HG03575 (cell line): Measurements from ENCODE around the gene CCDC141.
"Not testable (repeated sequence)": the region's sequence is repeated elsewhere in the genome, so short reads cannot be mapped to it uniquely, and the experiment has no call there.

Source experiments
- ATAC-seq: cut with Tn5 transposase; IDR thresholded peaks from one replicate; pipeline ENCODE4 v1.9.1; 2021; ENCODE audit not compliant: unreplicated experiment, insufficient number of reproducible peaks, low FRiP score; ENCODE audit errors: extremely low read depth

CCDC141 gene, protein sequence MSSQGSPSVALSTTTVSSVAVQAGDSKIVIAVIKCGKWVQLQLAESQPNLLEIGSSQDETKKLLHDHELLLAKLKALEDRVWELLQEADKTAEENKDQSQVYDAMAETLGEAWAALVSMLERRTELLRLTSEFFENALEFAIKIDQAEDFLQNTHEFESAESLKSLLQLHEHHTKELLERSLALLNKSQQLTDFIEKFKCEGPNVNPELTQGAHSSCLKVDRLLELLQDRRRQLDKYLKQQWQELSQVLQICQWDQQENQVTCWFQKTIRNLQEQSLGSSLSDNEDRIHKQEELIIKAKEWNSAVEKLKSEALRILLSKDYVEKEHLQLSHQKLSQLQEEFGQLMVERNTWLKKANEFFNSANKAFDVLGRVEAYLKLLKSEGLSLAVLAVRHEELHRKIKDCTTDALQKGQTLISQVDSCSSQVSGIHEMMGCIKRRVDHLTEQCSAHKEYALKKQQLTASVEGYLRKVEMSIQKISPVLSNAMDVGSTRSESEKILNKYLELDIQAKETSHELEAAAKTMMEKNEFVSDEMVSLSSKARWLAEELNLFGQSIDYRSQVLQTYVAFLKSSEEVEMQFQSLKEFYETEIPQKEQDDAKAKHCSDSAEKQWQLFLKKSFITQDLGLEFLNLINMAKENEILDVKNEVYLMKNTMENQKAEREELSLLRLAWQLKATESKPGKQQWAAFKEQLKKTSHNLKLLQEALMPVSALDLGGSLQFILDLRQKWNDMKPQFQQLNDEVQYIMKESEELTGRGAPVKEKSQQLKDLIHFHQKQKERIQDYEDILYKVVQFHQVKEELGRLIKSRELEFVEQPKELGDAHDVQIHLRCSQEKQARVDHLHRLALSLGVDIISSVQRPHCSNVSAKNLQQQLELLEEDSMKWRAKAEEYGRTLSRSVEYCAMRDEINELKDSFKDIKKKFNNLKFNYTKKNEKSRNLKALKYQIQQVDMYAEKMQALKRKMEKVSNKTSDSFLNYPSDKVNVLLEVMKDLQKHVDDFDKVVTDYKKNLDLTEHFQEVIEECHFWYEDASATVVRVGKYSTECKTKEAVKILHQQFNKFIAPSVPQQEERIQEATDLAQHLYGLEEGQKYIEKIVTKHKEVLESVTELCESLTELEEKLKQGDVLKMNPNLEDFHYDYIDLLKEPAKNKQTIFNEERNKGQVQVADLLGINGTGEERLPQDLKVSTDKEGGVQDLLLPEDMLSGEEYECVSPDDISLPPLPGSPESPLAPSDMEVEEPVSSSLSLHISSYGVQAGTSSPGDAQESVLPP (N-terminal part only)

DNA sequence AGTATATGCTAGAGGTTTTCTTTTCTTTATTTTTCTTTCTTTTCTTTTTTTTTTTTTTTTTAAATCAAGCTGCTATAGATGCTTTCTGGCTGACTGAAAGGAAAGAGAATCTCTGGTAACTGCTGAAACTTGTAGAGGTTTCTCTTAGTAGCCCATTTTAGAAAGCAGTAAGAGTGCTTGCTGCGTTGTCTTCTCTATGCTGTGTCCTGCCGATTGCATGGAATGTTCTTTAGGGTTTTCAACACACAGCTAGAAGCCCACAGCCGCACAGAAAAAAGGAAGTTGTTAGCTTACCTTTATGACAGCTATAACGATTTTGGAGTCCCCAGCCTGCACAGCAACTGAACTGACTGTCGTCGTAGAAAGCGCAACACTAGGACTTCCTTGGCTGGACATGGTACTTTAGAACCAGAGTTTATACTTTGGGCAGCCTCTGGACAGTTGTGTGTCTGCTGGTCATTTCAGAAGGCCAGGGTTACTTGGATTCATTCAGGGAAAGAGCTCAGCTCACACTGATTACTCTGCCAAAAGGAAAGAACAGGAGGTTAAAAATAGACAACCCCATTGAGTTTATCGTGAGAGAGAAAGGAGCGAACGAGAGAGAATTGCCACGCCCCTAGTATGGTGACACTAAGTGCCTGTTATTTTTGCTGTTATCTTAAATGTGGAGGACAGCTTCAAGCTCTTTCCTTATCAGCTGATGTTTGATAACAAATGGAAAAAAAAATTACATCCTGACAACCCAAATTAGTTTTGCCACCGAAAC lies at the start of gene CCDC141:
Gene CCDC141, minus strand, starts transcription at position 592 of the 766 bp plus-strand sequence. Its CDS starts 196 bp downstream, at position 396.
- peak; percentile 44 for ATAC-seq

DNA sequence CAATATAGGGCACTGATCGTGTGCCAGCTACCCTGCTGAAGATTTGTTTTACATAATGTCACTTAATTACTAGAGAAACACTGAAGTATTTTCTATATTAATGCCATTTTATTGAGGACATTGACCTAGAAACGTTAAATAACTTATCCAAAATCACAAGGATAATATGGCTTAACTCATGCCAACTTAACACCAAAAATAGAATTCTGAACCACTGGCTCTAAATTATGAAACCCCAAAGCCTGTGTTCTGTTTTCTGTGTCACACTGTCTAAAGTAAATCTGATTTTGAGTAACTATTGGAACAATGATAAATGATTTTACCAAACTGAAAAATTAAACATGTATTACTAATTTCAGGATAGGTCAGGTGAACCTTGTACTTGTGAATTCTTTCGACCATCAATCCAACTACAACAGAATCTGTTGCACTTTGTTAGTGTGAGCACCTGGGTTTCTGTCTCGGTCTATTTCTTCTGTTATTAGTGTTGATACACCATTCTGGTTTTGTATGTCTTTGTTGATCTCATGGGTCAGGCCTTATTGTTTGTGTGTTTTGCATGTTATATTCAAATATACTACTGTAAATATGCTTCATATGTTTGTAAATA lies 48.2 kb upstream of the CCDC141 start:
- no peak for ATAC-seq

DNA sequence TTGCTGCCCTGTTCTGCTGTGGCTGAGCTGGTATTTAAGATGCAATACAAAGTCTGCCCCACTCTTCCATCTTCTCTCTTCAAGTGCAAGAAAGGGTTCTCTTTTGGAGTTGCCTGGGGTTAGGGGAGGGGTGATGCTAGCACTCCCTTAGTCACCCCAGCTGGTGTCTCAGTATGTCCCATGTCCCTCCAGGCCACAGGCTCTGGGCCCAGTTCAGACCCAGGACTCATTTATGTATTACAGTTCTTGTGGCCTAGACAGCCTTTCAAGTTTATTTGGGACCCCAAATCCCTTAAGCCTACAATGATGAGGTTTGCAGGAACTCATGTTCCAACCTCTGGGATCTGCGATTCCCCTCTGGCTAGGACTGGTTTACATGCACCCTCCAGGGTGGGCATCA lies 47.2 kb upstream of the CCDC141 start:
- no peak for ATAC-seq

DNA sequence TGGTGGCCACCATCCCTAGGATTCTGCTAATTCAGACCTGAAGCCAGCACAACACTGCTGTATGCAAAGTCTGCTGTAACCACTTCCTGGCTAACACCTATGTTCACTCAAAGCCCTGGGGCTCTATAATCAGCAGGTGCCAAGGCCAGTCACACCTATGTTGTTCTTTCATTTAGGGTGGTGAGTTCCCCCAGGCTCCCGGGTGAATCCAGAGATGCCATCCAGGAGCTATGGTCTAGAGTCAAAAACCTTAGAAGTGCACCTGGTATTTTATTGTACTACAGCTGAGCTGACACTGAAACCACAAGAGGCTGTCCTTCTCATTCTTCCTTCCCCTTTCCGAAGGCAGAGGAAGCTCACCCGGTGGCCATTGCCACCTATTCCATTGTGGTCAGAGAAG lies 46.2 kb upstream of the CCDC141 start:
- ATAC-seq = peak; percentile 88

DNA sequence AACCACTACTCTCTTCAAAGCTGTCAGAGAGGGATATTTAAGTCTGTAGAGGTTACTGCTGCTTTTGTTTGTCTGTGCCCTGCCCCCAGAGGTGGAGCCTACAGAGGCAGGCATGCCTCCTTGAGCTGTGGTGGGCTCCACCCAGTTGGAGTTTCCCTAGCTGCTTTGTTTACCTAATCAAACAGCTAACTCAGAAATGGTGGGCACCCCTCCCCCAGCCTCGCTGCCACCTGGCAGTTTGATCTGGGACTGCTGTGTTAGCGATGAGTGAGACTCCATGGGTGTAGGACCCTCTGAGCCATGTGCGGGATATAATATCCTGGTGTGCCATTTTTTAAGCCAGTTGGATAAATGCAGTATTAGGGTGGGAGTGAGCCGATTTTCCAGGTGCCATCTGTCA lies 43.0 kb upstream of the CCDC141 start:
- ATAC-seq = not testable (repeated sequence)

DNA sequence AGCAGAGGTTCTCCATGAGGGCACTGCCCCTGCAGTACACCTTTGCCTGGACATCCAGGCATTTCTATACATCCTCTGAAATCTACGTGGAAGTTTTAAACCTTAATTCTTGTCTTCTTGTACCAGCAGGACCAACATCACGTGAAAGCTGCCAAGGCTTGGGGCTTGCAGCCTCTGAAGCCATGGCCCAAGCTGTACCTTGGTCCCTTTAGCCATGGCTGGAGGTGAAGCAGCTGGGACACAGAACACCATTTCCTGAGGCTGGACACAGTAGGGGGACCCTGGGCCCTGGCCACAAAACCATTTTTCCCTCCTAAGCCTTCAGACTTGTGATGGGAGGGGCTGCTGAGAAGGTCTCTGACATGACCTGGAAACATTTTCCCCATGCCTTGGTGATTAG lies 32.8 kb upstream of the CCDC141 start:
- ATAC-seq = no peak

DNA sequence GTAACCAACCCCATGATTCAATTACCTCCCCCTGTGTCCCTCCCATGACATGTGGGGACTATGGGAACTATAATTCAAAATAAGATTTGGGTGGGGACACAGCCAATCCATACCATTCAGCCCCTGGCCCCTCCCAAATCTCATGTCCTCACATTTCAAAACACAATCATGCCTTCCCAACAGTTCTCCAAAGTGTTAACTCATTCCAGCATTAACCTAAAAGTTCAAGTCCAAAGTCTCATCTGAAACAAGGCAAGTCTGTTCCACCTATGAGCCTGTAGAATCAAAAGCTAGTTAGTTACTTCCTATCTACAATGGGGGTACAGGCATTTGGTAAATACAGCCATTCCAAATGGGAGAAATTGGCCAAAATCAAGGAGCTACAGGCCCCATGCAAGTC lies 32.0 kb upstream of the CCDC141 start:
- no peak for ATAC-seq

DNA sequence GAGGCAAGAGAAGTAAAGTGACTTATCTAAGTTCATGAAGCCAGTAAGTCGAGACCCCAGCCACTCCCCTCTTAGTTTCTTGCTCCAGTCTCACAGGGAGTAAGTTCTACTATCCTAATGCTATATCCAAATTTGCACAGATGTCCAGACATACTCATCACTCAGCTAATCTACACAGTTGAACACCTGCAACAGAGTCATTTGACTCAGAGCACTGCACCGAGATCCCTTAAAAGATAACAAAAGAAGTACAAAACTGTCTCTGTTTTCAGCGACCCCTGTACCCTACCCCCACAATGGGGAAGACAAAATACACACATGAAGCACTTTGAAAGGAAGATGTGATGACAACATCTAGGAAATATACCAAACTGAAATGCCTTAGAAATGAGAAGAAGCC lies 22.6 kb upstream of the CCDC141 start:
- ATAC-seq = no peak

DNA sequence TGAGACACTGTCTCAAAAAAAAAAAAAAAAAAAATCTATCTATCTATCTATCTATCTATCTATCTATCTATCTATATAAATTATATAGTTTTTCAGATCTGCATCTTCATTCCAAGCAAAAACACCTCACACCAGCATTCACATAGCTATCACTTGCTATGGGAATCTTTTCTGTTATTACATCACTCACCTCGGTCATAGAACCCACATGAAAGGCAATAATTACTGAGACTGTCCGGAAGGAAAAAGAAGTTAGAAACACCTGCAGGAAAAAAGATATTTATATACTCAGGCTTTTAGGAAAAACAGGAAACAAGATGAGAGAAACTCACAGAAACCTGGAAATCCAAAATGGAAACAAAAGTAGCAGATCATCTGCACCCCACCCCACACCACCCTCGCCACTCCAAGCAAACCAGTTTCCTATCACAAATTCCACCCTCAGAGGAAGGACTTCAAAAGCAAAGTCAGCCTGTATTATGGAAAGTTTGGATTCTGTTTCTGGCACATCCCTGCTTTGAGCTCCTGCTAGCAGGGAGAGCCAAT lies 21.9 kb upstream of the CCDC141 start:
- ATAC-seq = no peak

DNA sequence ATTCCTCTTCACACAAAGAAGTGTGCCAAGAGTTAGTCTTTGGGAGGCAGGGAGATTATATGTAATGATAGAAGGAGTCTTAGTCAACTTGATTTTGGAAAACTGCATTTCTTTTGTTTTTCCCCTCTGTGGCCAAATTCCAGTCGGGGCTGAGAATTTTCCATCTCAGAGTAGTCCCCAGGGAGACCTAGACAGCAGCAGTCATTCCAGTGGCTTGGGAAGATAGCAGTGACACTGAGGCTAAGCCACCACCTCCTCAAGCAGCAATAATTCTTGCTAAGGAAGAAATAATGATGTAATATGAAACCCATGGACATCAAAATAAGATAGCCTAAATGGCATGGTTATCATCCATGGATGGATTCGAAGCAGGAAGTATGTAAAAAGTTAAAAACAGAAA lies 21.0 kb upstream of the CCDC141 start:
- no peak for ATAC-seq

DNA sequence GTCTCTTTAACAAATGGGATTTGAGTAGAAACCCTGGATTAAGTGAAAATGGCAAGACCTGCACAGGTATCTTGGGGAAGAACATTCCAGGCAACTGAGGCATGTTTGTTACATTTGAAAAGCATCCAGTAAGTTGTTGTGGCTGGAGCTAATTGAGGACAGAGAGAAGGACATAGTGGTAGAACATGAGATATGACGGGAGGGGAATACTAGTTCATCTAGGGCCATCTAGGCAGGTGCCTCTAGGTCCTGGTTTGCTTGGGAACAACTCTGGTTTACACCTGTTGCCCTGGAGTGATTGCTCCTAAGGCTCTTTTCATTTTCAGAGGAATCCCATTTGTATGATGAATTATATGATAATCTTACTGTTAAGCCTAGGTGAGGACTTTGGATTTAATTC lies 19.7 kb upstream of the CCDC141 start:
- no peak for ATAC-seq

DNA sequence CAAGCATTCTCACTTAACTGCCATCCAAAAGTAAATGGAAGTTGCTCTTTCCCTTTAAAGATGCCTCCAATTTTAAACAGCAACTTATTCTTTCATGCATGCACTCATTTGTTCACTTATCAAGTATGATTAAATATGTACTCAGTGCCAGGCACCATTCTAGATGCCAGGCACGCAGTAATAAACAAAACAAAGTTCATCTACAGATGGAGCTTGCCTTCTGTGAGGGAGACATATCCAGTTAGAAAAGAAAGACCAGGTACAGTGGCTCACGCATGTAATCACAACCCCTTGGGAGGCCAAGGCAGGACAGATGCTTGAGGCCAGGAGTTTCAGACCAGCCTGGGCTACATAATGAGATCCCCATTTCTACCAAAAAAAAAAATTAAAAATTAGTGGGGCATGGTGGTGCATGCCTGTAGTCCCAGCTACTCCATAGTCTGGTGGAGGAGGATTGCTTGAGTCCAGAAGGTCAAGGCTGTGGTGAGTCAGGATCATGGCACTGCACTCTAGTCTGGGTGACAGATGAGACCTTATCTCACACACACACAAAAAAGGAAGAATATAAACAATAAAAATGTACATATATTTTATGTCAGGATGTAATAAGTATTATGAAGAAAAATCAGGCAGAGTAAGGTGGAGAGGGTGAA lies 19.2 kb upstream of the CCDC141 start:
- no peak for ATAC-seq

DNA sequence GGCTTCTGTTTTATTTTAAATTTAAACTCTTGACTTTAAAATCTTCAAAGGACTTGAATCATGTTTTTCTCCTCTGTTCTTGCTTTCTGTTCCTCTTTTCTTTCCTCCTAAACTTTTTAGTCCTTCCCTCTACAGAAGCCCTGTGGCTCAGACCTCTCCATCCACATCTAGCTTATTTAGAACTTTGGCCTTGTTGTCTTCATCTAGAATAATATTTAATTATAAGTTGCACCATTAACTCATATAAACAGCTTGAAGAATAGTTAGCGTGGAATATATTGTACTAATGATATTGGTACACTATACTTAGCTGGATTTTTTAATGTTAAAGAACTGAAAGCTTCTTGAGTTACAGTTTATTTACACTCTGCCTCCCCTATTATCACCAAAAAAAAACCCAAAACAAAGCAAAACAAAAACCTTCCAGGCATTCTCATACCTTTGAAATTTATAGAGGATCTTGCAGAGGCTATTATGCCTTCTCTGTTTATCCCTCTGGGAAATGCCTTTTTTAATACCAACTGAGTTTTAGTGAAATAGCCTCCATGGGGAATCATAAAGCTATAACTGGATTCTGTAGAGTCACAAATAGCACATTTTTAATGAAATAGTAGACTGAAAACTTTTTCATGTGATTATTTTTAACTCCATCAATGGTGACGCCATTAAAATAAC lies 9.2 kb upstream of the CCDC141 start:
- ATAC-seq = peak; percentile 74

DNA sequence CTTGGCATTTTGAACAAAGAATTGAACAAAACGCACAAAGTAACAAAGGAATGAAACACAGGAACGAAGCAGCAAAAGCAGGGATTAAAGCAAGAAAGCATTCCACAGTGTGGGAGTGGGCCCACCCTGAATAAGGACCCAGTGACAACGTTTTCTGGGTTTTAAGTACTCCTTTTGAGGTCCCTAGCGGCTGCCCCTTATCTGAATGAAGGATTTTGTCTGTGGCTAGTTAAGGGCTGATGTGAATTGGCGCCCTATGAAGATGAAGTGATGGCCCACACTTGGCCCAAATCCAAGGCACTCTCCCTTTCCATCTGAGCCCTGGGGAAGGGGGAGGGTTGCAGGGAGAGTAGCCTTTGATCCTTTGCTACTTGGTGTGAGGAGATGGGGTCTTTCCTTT lies 7.8 kb upstream of the CCDC141 start:
- no peak for ATAC-seq

DNA sequence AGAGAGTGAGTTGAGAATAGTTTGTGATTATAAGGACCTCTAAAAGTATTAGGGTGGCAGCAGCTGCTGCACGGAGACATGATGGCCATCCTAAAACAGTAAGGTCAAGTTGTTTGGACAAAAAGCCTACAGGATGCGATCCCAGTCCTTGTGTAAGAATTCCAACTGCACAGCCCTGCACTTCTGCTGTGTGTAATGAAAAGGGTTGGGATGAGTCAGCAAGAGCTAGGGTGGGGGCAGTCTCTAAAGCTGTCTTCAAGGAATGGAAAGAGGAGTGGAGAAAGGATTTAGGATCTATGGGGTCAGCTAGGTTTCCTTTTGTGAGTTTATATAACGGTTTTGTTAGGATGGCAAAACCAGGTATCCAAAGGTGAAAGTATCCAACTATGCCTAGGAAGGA lies 3.6 kb upstream of the CCDC141 start:
- not testable (repeated sequence) for ATAC-seq

DNA sequence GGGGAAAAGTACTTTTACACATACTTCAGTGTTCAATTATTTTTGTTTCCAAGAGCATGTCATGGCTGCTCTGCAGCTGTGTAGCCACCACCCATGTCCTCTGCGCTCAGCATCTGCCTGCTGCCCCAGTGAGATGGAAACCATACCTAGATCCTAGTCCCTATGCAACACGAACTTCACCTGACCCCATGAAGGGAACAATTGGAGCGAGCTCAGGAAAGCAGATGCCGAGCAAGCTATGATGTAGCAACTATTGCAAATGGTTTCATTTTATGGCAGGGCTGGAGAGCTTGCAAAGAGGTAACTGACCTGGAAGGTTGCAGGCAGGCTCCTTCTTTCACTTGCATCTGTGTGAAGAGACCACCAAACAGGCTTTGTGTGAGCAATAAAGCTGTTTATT lies 1.3 kb upstream of the CCDC141 start:
- ATAC-seq = no peak

DNA sequence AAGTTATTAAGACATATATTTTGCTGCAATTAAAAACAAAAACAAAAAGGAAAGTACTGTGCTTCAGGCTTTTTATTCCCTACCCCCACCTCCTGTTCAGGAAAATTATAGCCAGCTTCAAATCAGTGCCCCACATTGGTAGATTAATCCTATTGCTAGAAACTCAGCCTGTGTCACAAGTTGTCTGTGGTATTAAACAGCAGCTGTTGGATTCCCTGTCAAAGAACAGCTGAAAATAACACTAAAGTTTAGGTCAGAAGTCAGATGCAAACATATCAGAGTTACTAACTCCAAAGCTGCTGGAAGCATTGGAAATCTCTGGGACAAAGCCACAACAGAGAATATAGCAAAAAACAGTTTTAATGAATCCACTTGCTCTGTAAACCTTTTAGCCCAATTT lies 818 bp upstream of the CCDC141 start:
- ATAC-seq = no peak
